GM10248 (cell line): ENCODE measurements around the gene PLCB2.

ENCODE experiments used
- CTCF ChIA-PET: fragments of 300-600 bp; sonication (Branson Sonifier 250); formaldehyde crosslinking; extraction: SDS; loops from one replicate; lab custom pipeline; 2021; ENCODE audit warnings: antibody characterized with exemption; lab: Yijun Ruan, JAX
- POLR2A ChIA-PET: fragments of 350-650 bp; sonication (Branson Sonifier 250); formaldehyde crosslinking; extraction: SDS; loops from one replicate; lab custom pipeline; 2020; ENCODE audit warnings: antibody characterized with exemption; lab: Yijun Ruan, JAX
- DNase-seq: peaks from one replicate; pipeline ENCODE4 v3.0.0; 2012; ENCODE audit errors: extremely low spot score
- CTCF ChIP-seq: IDR thresholded peaks from 2 replicates; pipeline ENCODE4 v1.5.1; 2012; ENCODE audit warnings: mild to moderate bottlenecking, low read depth; ENCODE audit errors: extremely low read depth, missing control alignments, control extremely low read depth

PLCB2 gene

GRCh38 chr15:40309344-40309862 is 1.7 kb upstream of the PLCB2 start:
- CTCF ChIA-PET = interaction anchor here (0.8 to 23.2 kb wide), 25 partner anchors 8 to 263 kb away, joined by 3 to 405 read pairs (median 4); partner anchors contain the start of genes CCDC9B, INAFM2, KNSTRN and PAK6
- no peak for DNase-seq
- TF ChIP-seq CTCF = no peak
- POLR2A ChIA-PET = interaction anchor here (0.9 kb wide), 1 partner anchor 14 kb away, joined by 3 read pairs; no protein-coding TSS in a partner anchor

DNA sequence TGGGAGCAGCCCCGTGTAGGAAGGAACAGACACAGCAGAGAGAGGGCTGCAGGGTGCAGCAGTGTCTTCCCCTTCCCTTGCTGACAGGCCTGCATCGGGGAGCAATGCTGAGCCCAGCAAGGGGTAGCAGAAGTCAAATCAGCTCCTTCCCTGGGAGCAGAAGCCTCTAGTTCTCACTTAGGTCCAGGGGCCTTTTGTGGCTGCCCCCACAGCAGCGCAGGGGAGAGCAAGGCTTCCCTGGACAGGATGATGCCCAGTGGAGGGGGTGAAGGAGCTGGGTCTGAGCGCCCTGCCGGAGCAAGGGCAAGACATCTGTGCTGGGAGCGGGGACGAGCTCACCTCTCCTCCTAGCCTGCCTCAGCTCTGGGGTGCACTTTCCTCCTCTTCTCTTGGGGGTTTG is 827 bp downstream of the PLCB2 start:
- POLR2A ChIA-PET = interaction anchor here (1.1 kb wide), 1 partner anchor 210 kb away, joined by 3 read pairs; no protein-coding TSS in a partner anchor
- DNase-seq = no peak
- TF ChIP-seq CTCF = no peak
- CTCF ChIA-PET = interaction anchor here (0.9 to 23.2 kb wide), 12 partner anchors 12 to 143 kb away, joined by 3 to 405 read pairs (median 7); partner anchors contain the start of genes CCDC9B and INAFM2

- ChIA-PET CTCF (interaction anchor here (0.9 to 23.2 kb wide), 12 partner anchors 11 to 118 kb away, joined by 3 to 405 read pairs (median 8); partner anchors contain the start of genes CCDC9B and INAFM2), POLR2A (interaction anchor here (1.1 kb wide), 1 partner anchor 210 kb away, joined by 3 read pairs; no protein-coding TSS in a partner anchor)
- no peak for TF ChIP-seq CTCF
- DNase-seq = no peak
These were observed 1.4 kb downstream of the PLCB2 start for GRCh38 chr15:40306371-40306770.

GRCh38 chr15:40305281-40305680 is 2.5 kb downstream of the PLCB2 start:
- no peak for DNase-seq
- no peak for TF ChIP-seq CTCF
- ChIA-PET CTCF (interaction anchor here (0.7 to 23.2 kb wide), 10 partner anchors 8 to 117 kb away, joined by 3 to 405 read pairs (median 4); no protein-coding TSS in a partner anchor), POLR2A (no interaction called here)

- DNase-seq = no peak
- POLR2A ChIA-PET = no interaction called here
- CTCF ChIA-PET = interaction anchor here (1.1 to 23.2 kb wide), 5 partner anchors 13 to 86 kb away, joined by 3 to 405 read pairs (median 19); no protein-coding TSS in a partner anchor
- no peak for TF ChIP-seq CTCF
These were observed 4.2 kb downstream of the PLCB2 start for GRCh38 chr15:40303576-40303975.

- ChIA-PET CTCF (interaction anchor here (1.1 to 23.2 kb wide), 5 partner anchors 13 to 85 kb away, joined by 3 to 405 read pairs (median 19); no protein-coding TSS in a partner anchor), POLR2A (no interaction called here)
- no peak for TF ChIP-seq CTCF
- no peak for DNase-seq
These were observed 4.8 kb downstream of the PLCB2 start for GRCh38 chr15:40302981-40303380.
